GM19023 (cell line): ENCODE results near the gene KIF1A.
"Not testable (repeated sequence)": the region's sequence is repeated elsewhere in the genome, so short reads cannot be mapped to it uniquely, and the experiment has no call there.

Experiments
- ATAC-seq: cut with Tn5 transposase; IDR thresholded peaks from one replicate; pipeline ENCODE4 v1.9.1; 2021; ENCODE audit warnings: mild to moderate bottlenecking, moderate library complexity; ENCODE audit not compliant: unreplicated experiment

The KIF1A gene

DNA sequence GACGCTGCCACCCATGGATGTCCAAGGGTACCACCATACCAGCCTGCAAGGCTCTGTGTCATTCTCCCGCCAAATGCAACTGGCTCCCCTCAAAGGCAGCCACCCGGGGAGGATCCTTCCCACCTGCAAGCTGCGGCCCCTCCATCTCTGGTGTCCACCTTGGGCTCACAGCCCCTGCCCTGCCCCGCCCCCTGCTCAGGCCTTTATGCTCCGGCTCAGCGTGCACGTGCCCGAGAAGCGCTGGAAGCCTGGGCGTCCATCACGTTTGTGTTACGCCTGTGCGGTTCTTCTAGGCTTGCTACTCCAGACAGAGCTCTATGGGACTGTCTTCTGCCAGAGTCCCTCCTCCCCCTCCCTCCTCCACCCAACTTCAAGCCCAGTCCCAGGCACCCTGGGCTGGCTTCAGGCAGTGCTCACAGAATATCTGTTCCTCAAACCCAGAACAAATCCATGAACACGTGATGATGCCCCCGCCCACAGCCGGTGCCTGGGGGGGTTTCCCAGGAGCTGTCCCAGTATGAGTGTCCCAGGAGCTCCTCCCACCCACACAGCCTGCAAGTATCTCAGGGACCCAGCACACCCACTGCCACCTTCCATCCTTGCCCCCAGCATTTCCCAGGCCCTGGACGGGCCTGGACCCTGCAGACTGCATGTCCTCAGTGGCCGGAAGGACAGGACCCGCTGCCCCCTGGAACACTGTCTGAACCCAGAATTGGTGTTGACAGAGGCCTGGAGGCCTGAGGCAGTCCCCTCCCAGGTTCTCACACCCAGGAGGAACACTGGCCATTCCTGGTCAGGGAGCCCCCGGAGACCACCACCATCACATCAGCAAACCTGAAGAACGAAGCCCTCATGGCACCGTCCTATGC lies 30.3 kb downstream of the KIF1A start:
- no peak for ATAC-seq

DNA sequence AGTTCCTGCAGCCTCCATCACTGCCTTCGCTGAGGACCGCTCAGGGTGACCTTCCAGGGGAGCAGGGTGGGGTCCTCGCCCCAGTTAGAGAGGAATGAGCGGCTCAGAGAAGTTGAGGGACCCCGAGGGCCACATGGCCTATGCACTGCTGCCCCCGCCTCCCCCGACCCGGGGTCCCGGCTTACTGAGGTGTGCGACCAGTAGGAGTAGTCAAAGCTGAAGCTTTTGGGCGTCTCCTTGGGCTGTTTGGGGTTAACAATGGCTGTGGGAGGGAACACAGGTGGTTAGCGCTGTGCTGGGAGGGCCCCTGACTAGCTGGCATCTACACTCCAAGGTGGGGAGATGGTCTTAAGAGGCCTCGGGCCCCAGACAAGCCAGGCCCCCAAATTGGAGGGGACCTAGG lies 31.0 kb downstream of the KIF1A start:
- no peak for ATAC-seq

DNA sequence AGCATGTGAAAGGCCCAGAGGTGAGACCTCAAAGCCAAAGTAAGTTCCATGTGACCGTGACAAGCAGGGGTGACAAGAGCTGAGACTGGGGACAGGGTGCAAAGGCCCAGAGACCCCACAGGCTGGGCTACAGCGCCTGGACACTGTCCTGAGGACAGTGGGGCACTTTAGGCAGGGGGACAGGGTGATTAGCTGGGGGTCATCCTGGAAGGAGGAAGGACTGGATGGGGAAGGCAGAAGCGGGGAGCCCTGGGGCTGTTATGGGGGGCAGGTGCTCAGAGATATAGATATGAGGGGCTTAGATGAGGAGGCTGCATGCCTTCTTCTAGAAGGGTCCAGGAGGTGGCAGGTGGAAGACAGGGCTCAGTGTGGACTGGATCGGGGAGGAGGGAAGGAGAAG lies 31.5 kb downstream of the KIF1A start:
- no peak for ATAC-seq

DNA sequence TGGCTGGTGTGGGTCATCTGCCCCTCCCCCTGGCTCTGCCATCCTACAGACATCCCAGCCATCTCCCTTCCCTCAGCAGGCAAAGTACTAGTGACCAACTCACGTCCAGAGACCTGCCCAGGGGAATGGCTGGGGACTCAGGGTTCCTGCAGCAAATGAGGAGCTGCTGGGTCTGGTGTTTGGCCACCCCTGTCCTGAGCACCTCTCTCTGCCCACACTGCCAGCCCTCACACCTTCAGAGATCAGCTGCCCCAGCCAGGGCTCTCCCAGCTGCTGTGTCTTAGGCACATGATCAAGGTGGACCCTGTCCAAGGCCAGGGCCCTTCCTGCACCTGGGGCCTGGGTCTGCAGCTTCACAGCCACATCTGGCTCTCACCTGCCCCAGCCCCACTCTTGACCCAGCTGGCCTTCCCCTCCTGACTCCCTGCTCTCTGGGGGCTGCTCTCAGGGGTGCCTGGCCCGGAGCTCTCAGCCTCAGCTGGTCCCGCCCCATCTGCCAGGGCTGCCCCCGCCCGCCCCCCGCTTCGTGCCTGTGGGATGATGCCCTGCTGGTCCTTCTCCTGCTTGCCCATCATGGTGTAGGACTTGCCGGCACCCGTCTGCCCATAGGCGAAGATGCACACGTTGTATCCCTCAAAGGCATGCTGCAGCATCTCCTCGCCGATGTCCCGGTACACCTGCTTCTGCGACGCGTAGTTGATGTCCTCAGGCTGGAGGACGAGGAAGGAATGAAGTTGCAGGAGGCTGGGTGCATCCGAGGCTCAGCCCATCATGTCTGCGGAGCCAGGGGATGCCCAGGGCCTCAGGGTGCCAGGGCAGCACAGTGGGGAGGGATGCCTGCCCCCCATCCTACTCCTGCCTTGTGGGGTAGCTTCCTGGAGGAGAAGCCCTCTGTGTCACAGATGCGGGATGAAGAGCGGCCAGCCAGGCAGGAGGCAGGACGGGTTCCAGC lies 32.2 kb downstream of the KIF1A start:
- ATAC-seq, result no peak

DNA sequence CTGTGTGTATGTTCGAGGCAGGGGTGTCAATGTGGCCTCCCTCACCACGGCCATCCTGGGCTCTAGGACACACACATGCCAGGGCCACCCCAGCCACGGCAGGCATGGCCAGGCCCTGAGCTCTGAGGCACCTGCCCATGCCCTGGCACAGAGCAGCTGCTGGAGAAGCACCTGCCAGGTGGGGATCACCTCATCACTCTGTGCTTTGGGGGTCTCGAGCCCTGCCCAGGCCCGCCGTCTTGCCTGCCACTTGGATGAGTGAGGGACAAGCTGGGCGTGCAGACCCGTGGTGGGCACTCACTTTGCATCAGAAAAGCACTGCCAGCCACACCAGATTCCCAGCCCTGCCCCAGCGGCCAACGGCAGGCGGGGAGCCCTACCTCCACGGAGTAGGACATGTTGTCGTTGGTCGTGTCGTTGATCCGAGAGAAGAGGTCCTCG lies 33.1 kb downstream of the KIF1A start:
- ATAC-seq, result no peak

DNA sequence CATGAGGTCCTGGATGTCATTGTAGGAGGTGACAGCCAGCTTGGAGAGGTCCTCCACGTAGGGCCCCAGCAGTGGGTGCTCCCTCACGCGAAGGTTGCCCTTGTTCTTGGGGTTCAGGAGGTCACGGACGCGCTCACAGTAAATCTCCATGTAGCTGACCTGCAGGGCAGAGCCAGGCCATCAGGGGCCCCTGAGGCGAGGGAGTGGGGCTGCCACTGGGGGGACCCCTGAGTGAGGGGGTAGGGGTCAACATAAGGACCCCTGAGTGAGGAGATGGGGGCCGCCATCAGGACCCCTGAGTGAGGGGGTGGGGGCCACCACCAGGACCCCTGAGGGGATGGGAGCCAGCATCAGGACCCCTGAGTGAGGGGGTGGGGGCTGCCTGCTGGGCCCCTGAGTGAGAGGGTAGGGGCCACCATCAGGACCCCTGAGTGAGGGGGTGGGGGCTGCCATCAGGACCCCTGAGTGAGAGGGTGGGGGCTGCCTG lies 33.6 kb downstream of the KIF1A start:
- ATAC-seq, result no peak

DNA sequence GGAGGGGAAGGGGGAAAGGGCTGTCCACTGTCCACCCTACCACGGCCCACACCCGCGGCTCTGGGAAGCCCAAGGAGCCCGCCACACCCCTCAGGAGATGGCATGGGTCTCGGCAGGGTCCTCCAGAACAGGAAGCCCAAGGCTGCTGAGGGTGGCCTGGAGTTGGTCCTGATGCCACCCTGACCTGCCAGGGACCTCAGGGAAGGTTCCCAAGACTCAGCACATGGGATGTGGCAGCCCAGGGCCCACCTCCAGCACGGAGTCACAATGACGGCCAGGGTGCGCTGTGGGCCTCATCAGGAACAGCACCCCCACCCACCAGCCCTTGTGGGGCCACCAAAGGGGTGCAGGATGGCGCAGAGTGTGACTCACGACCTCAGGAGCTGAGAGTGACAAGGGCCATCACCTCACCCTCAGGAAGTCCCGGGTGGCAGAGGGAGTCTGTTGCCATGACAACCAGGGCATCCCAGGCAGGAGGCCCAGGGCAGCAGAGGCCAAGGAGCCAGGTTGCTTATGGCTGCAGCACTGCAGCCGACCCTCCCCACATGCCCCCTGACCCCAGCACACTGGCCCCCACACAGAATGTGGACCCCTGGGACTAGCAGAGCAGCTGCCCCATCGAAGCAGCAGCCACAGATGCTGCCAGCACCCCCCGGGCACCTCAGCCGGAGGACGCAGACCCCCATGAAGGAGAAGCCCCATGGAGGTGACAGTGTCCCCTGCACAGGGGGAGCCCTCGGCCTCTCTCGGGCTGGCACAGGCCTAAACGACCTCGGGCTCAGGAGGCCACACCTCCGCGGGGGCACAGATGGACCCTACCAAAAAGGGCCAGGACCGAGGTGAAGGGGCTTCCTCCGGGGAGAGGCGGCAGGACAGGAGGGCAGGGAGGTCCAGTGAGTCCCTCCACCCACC lies 34.3 kb downstream of the KIF1A start:
- ATAC-seq, result no peak

DNA sequence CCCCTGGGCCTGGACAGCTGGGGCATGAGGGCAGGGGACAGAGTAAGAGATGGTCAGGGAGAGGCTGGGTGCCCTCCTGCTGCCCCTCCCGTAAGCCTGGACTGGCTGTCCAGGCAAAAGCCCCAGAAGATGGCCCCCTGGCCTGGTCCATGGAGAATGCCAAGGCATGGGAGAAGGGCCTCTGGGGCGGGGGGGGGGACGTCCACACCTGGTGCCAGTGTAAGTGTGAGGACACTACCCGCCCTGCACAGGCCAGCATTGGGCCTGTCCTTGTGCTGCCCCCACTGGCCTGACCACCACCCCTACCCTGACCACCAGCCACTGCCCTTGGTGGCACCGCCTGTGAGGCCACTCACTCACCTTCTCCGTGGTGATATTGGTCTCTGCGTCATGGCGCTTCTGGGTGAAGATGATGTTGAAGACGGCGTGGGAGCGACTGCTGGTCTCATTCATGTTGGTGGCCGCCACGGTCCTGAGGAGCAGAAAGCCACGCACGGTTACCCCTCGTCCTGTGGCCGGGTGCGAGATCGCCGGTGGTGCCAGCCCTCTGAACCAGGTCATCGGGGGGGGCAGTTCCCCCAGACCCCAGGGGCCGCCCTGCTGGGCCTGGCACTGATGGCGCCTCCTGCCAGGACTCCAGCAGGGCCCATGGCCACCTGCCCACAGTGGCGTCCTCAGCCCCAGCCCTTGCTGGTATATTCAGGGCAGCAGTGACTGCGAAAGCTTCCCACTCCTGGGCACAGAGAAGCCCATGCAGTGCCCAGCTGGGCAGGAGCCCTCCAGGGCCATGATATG lies 35.2 kb downstream of the KIF1A start:
- ATAC-seq, result no peak

DNA sequence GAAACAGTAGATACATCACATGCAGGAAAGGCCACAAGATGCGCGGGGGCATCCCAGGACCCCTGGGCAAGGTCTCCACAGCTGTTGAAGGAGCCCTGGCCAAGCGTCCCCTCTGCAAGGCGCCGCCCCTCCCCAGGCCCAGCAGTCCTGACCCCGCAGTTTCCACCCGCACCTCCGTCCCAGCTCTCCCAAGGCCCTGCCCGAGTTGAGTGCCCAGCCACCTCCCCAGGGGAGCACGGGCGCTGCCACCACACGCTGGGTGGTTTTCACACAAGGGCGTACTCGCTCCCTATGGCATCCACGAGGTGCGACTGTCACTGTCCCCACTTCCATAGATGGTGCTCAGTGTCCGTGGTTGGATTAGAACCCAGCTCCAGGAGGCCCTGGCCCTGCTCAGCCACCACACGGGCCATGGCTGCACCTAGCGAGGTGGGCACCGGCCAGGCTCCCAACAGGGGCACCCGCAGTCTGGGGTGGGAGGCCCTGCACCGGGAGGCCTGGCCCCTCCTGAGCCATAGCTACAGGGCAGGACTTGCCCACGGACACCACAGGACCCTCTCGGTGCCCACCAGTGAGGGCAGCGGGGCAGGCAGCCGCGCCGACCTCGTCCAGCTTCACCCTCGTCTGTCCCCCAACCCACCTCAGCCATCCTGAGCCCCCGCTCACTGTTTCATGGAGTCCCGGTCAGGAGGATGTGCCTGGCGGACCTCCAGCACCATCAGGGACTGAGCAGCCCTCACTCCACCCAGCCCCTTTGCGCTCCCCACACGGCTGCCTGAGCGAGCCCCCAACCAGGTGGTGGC lies 36.0 kb downstream of the KIF1A start:
- ATAC-seq, result no peak

DNA sequence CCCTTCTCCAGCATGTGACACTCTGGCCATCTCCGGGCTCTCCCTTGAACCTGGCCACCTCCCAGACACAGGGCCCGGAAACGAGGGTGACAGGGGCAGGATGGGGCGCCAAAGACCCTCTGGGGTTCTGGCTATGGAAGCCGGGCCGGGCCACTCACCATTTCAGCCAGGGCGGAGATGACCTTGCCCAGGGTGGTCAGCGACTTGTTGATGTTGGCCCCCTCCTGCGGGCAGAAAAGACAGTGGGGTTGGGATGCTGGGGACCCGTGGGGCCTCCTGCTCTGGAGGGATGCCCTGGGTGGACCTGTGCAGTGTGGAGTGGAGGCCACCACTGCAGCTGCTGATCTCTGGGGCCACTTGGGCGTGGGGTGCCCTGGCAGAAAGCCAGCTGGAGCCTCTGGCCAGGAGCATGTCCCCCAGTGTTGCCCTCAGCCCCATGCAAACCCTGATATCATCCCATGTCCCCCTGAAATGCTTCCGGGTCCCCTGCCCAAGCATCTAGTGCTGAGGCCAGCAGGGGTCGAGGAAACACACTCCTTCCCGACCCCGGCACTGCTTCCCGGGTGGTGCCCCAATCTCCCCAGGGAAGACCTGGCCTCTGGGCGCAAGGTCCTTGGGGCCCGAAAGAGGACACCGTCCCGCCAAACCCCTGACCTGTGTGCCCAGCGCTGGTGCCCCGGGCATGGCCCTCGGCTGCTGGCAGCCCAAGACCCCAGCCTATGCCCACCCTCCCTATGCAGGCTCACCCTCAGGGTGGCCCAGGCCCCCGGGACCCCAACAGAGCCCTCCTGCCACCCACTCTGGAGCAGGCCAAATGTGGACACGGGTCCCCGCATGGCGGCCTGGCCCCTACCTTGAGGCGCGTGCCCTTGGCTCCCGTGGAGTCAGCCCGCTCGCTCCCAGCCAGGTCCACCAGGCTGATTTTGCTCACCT lies 36.9 kb downstream of the KIF1A start:
- no peak for ATAC-seq

DNA sequence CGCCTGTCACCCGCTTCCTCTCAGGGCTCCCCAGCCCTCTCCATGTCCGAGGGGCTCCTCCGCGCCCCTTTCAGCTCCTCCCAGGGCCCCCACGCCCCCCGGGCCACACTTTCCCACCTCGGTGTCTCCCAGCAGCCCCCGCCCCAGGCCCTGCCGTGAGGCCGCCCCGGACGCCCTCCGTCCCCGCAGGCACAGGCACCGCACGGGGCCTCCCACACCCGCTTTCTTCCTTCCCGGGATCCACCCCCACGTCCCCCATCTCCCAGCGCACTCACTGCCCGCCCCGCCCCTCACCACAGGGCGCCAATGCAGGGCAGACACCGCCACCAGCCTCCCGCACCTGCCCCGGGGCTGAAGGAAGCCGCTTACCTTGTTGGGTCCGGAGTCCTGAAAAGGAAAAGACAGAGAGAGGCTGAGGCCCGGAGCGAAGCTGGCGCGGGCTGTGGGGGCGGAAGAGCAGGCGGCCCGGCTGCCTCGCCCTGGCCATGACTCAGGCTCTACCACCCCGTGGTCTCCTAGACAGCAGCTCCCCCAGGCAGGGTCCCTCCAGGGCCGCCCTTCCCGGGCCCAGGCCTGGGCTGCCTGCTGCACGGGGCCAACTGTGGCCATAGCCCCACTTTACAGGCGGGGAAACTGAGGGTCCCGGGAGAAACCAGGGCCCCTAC lies 37.7 kb downstream of the KIF1A start:
- no peak for ATAC-seq

DNA sequence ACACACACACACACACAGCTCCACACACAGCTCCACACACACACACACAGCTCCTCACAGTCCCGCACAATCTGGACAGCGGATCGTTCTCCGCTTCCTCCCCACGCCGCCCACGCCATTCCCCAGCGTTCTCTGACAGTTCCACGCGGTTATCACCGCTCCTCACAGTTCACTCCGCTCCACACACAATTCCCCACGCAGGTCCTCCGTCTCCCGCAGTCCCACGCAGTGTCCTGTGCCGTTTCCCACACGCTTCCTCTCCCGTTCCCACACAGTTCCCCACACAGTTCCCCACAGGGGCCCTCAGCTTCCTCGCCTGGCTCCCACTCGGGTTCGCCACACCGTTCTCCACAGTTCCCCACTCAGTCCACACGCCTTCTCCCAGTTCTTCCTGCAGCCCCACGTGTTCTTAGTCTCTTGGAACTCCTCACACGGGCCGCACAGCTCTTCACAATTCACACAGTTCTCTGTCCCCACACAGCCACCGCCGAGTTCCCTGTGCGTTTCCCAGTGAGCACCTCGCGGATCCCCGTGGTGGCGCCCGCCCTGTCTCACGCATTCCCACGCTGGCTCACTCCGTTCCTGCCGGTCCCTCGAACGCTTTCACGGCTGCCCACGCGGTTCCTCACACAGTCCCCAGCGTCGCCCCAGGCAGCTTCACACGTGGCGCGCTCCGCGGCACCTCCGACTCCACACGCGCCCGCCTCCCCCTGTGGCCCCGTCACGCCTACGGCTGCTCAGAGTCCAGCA lies 38.4 kb downstream of the KIF1A start:
- no peak for ATAC-seq

DNA sequence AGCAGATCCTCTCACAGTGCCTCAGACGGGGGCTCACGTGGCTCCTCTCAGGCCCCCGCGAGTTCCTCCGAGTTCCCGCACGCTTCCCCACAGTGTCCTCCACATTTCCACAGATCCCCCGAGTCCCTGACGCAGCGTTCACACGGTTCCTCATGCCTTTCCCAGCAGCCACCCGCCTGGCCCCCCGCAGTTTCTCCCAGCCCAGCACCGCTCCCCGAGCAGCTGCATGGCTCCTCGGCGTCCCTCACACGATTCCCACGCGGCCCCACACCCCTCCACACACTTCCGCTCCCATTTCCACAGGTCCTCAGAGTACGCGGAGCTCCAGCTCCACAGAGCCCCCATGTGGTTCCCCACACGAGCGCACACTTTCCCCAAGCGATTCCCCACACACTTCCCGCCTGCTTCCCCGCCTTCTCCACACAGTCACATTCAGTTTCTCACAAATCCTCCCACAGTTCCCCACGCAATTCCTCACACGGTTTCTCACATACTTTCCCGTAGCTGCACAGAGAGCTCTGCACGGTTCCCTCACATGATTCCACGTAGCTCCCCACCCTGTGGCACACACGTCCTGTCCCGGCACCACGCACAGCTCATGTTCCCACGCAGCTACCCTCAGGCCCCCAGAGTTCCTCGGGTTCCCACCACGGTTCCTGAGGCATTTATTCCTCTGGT lies 39.9 kb downstream of the KIF1A start:
- ATAC-seq, result no peak

DNA sequence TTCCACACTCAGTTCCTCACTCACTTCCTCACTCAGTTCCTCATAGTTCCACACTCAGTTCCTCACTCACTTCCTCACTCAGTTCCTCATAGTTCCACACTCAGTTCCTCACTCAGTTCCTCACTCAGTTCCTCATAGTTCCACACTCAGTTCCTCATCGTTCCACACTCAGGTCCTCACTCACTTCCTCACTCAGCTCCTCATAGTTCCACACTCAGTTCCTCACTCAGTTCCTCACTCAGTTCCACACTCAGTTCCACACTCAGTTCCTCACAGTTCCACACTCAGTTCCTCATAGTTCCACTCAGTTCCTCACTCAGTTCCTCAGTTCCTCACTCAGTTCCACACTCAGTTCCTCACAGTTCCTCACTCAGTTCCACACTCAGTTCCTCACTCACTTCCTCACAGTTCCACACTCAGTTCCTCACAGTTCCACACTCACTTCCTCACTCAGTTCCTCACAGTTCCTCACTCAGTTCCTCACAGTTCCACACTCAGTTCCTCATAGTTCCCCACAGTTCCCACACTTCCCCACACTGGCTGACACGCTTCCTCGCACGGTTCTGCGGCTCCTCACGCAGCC lies 40.7 kb downstream of the KIF1A start:
- ATAC-seq, result not testable (repeated sequence)

DNA sequence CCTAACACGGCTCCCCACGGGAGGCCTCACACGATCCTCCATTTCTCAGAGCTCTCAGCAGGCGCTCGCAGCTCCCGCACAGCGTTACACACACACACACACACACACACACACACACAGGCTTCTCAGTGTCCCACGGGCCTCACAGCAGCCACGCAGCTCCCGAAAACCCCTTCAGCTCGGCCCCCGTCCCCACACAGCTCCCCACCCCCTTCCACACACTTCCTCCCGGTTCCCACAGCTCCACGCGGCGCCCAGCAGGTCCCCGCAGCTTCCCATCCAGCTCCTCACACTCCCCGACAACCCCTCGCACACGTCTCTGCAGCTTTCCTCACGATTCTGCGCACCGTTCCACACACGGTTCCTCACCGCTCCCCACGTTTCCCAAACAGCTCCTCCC lies 41.6 kb downstream of the KIF1A start:
- ATAC-seq, result no peak
